DOHH2 (cell line): ENCODE data around the gene C19orf53.

Experiments
- EZH2phosphoT487 ChIP-seq: fragments of 200-600 bp; sonication (generic); IDR thresholded peaks from 2 replicates; pipeline ENCODE4 v1.6.1; 2017; ENCODE audit warnings: borderline replicate concordance, mild to moderate bottlenecking, antibody characterized with exemption, low read length, moderate library complexity, mixed read lengths
- TF ChIP-seq, protein P1 (sequence below): fragments of 200-600 bp; sonication (generic); IDR thresholded peaks from one replicate; pipeline ENCODE4 v1.5.1; 2014; ENCODE audit warnings: antibody characterized with exemption, mild to moderate bottlenecking, low read depth, low read length; ENCODE audit not compliant: poor library complexity, severe bottlenecking

DNA sequence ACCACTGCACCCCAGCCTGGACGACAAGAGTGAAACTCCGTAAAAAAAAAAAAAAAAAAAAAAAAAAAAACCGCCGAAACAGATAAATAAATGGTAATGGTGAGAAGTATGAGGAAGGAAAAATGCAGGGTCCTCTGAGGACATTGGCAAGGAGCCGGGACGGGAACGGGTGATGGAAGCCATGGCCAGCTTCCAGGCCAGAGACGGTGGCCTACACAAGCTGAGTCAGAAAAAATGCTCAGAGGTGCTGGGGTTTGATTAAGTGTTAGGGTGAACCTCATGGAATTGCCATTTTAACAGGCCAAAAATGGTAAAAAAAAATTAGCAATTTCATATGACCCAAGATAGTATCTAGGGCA is 20.1 kb downstream of the C19orf53 start:
- TF ChIP-seq, protein P1, sequence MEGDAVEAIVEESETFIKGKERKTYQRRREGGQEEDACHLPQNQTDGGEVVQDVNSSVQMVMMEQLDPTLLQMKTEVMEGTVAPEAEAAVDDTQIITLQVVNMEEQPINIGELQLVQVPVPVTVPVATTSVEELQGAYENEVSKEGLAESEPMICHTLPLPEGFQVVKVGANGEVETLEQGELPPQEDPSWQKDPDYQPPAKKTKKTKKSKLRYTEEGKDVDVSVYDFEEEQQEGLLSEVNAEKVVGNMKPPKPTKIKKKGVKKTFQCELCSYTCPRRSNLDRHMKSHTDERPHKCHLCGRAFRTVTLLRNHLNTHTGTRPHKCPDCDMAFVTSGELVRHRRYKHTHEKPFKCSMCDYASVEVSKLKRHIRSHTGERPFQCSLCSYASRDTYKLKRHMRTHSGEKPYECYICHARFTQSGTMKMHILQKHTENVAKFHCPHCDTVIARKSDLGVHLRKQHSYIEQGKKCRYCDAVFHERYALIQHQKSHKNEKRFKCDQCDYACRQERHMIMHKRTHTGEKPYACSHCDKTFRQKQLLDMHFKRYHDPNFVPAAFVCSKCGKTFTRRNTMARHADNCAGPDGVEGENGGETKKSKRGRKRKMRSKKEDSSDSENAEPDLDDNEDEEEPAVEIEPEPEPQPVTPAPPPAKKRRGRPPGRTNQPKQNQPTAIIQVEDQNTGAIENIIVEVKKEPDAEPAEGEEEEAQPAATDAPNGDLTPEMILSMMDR, result no peak
- no peak for TF ChIP-seq EZH2phosphoT487
